PC-9 (cell line): ENCODE results near the gene ATP5ME.

ENCODE experiments used
- CTCF ChIP-seq: fragments of 200-600 bp; sonication (generic); conservative IDR thresholded peaks from 2 replicates; pipeline ENCODE4 v1.6.1; 2017; ENCODE audit warnings: mixed run types, antibody characterized with exemption, mild to moderate bottlenecking, moderate library complexity
- EZH2 ChIP-seq: fragments of 200-600 bp; sonication (generic); IDR thresholded peaks from 2 replicates; pipeline ENCODE4 v1.8.0; 2017; ENCODE audit warnings: antibody characterized with exemption, low read depth

GRCh38 chr4:675036-675882, 1.2 kb upstream of the ATP5ME start:
- TF ChIP-seq CTCF (no peak), EZH2 (no peak)
